Measurements from ENCODE around the gene CPNE8. TPM values are rescaled to one million over a fixed set of nuclear protein-coding genes. Genes with fewer than 3 reads are reported as not detected.

Gene CPNE8
- total RNA-seq, 1 donor from 2014 or later: 3.2 TPM

- DNase-seq (ENCODE audit: extremely low spot score, unreplicated experiment): no peak
- no peaks in the 10 kb centered on the region for H3K27me3 Mint-ChIP-seq
- no peaks in the 10 kb centered on the region for H3K9me3 Mint-ChIP-seq
- H3K4me1 Mint-ChIP-seq (ENCODE audit: unreplicated experiment): peaks cover 3% of the 10 kb centered on the region
- no peak overlapping the region for H3K27ac Mint-ChIP-seq
- TF ChIP-seq, protein P1, sequence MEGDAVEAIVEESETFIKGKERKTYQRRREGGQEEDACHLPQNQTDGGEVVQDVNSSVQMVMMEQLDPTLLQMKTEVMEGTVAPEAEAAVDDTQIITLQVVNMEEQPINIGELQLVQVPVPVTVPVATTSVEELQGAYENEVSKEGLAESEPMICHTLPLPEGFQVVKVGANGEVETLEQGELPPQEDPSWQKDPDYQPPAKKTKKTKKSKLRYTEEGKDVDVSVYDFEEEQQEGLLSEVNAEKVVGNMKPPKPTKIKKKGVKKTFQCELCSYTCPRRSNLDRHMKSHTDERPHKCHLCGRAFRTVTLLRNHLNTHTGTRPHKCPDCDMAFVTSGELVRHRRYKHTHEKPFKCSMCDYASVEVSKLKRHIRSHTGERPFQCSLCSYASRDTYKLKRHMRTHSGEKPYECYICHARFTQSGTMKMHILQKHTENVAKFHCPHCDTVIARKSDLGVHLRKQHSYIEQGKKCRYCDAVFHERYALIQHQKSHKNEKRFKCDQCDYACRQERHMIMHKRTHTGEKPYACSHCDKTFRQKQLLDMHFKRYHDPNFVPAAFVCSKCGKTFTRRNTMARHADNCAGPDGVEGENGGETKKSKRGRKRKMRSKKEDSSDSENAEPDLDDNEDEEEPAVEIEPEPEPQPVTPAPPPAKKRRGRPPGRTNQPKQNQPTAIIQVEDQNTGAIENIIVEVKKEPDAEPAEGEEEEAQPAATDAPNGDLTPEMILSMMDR (conservative IDR thresholded peaks at IDR 0.05): no peak
- no peak overlapping the region for H3K4me3 Mint-ChIP-seq
- H3K36me3 Mint-ChIP-seq: no peaks in the 10 kb centered on the region
These were observed 236.3 kb downstream of the CPNE8 start for GRCh38 chr12:38669081-38669480.

DNA sequence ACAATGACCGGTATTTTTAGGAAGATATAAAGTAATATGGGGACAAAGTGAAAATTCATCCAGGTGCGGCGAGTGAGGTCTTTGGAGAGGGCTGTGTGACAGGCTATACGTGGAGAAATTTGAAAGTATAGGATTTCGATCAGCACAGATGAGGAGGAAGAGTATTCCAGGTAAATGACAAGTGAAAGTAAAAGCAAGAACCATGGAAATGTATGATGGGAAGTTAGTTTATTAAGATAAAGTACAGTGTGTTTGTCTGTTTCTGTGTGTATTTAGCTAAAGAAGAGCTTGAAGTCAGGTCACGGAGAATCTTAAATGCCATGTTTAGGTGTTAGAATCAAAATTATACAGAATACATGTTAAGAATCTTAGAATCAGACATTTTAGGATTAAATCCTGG, 239.0 kb downstream of the CPNE8 start:
- Mint-ChIP-seq H3K27ac (no peak overlapping the region), H3K36me3 (no peaks in the 10 kb centered on the region), H3K27me3 (no peaks in the 10 kb centered on the region), H3K4me3 (no peak overlapping the region), H3K4me1 (ENCODE audit: unreplicated experiment) (peaks cover 3% of the 10 kb centered on the region), H3K9me3 (peaks cover 6% of the 10 kb centered on the region)
- TF ChIP-seq, protein P1 (conservative IDR thresholded peaks at IDR 0.05): no peak
- DNase-seq (ENCODE audit: extremely low spot score, unreplicated experiment): no peak

GRCh38 chr12:38664661-38665269, 240.6 kb downstream of the CPNE8 start:
- TF ChIP-seq, protein P1 (conservative IDR thresholded peaks at IDR 0.05): peak; percentile 70
- peaks cover 3% of the 10 kb centered on the region for H3K4me1 Mint-ChIP-seq (ENCODE audit: unreplicated experiment)
- H3K27me3 Mint-ChIP-seq: no peaks in the 10 kb centered on the region
- no peak overlapping the region for H3K27ac Mint-ChIP-seq
- peaks cover 6% of the 10 kb centered on the region for H3K9me3 Mint-ChIP-seq
- H3K4me3 Mint-ChIP-seq: no peak overlapping the region
- no peak for DNase-seq (ENCODE audit: extremely low spot score, unreplicated experiment)
- no peaks in the 10 kb centered on the region for H3K36me3 Mint-ChIP-seq

DNA sequence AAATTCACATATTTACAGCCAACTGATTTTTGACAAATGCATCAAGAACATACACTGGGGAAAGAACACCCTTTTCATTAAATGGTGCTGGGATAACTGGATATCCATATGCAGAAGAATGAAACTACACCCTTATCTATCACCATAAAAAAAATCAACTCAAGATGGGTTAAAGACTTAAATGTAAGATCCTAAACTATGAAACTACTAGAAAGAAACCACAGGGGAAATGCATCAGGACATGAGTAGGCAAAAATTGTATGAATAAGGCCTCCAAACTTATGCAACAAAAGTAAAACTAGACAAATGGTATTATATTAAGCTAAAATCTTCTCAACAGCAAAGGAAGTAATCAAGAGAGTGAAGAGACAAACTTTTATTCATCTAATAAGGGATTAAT, 242.6 kb downstream of the CPNE8 start:
- Mint-ChIP-seq H3K9me3 (peaks cover 6% of the 10 kb centered on the region), H3K27me3 (no peaks in the 10 kb centered on the region), H3K4me3 (no peak overlapping the region), H3K4me1 (ENCODE audit: unreplicated experiment) (no peaks in the 10 kb centered on the region), H3K27ac (no peak overlapping the region), H3K36me3 (peaks cover 3% of the 10 kb centered on the region)
- DNase-seq (ENCODE audit: extremely low spot score, unreplicated experiment): no peak
- TF ChIP-seq, protein P1 (conservative IDR thresholded peaks at IDR 0.05): no peak

DNA sequence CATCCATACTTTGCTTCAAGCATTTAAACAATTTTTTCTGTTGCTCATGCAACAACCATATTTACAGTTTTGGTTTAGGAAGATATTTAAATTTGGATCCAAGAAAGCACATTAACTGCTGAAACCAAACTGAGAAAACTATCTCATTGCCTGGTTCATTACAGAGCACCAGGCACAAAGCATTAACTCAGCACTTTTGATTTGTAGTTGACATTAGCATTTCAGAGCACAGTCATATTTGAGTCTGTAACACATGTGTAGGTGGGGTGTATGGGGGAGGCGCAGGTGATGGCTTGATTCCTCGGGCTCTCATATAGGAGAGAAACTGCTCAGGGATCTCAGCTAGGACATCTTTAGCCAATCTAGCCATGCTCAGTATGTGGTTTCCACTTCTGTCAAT, 251.7 kb downstream of the CPNE8 start:
- Mint-ChIP-seq H3K36me3 (no peaks in the 10 kb centered on the region), H3K9me3 (no peaks in the 10 kb centered on the region), H3K4me3 (no peak overlapping the region), H3K4me1 (ENCODE audit: unreplicated experiment) (no peaks in the 10 kb centered on the region), H3K27ac (no peak overlapping the region), H3K27me3 (no peaks in the 10 kb centered on the region)
- TF ChIP-seq, protein P1 (conservative IDR thresholded peaks at IDR 0.05): no peak
- DNase-seq (ENCODE audit: extremely low spot score, unreplicated experiment): no peak

GRCh38 chr12:38648813-38649212, 256.6 kb downstream of the CPNE8 start:
- Mint-ChIP-seq H3K36me3 (no peaks in the 10 kb centered on the region), H3K27me3 (no peaks in the 10 kb centered on the region), H3K4me1 (ENCODE audit: unreplicated experiment) (no peaks in the 10 kb centered on the region), H3K4me3 (no peak overlapping the region), H3K9me3 (no peaks in the 10 kb centered on the region), H3K27ac (no peak overlapping the region)
- TF ChIP-seq, protein P1 (conservative IDR thresholded peaks at IDR 0.05): no peak
- DNase-seq (ENCODE audit: extremely low spot score, unreplicated experiment): no peak
